NCI-H2107 treated with DMSO at 0.1 percent for 48 hours (cell line): ENCODE measurements around the gene CFAP299.
"Not testable (repeated sequence)": the region's sequence is repeated elsewhere in the genome, so short reads cannot be mapped to it uniquely, and the experiment has no call there.

ENCODE experiments used
- DNase-seq: peaks from one replicate; lab custom pipeline; 2025; ENCODE audit not compliant: unreplicated experiment; lab: John Stamatoyannopoulos, UW

Gene CFAP299

DNA sequence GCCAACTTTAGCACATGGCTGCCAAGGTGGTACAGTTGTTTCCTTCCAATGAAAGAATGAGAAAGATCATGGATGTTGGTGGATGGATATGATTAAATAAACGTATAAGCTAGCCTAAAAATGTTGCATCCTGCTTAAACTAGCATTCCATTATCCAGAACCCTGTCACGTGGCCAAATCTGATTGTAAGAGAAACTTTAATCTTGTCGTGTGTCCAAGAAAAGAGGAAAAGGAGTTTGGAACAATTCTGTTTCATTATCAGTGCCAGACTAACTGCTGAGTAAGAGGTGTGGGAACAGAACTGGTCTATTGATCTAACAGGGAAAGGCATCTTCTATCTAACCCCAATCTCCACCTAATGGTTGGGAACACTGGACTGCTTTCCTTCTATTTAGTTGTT, 369.8 kb downstream of the CFAP299 start:
- no peak for DNase-seq

DNA sequence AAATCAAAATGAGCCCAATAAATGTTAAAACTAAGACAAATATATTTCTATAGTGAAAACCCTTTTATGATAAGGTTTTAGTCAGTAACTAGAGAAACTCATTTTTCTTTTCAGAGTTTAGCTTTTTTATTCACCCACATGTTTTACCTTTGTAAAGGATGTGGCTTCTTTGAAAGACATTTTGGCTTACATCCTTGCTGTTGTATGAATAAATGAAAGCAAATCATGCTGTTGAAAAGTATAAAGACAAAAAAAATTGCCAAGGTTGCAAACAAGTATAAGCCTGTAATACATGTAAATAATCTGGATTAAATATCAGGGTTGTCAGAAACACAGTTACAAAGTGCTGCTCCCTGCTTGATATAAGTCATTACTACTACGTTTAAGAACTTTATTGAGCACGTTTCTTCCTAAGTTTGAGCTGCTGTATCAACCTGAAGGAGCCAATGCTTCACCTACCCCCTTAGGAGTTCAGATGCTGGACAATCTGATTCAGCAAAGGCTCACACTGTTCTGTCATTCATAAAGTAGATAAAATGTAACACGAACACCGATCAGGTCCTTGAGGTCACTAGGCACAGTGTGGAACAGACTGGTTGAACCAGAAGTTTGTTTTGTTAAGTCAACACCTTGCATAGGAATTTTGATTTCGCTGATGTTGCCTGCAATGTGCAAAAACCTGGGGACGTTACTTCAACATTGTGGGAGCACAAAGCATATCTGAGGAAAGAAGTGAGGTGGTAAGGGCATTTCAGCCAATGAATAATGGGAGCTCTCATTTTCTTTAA, 373.7 kb downstream of the CFAP299 start:
- DNase-seq: no peak

DNA sequence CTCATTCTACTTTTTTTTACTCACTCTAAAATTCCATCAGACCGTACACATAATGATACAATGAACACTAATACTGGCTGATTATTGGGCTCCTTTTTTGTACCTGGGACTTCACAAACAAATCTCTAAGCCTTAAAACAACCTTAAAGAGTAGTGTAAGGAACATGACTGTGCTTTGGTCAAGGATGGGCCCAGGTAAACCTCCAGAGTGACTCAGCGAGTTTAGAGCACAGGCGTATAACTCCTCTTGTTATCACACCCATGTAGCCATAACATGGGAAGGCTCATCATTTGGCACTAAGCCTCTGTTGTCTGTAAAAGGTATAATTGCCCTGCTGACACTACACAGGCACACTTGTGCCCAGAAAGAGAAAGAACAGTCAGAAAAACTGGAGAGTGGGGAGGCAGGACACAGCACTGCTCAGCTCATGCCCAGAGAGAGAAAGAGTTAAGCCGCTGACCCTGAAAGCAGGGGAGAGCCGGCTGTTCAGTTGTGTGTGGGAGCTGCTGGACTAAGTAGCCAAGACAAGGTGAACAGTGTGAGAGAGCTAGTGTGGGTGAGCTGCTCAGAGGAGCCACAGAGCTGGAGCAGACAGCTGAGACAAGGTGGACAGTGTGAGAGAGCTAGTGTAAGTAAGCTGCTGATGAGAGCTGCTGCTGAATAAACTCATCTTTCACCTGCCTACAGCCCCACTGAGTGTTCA, 375.4 kb downstream of the CFAP299 start:
- DNase-seq: no peak

DNA sequence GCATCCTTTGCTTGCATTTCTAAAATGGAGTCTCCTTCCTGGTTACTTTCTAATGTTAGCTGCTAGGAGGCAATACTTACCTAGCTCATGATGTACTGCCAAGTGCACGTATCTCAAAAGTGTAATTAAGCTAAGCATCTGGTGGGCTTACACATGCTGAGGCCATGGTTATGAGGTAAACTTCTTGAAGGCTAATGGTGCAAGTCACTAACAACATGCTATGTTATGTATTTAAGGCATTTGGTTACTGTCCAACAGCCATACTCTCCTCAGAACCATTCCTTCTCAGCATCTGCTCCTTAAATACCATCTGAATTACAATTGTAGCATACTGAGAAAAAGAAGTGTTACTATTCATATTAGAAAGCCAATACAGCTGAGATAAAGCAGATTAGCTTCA, 376.4 kb downstream of the CFAP299 start:
- no peak for DNase-seq

DNA sequence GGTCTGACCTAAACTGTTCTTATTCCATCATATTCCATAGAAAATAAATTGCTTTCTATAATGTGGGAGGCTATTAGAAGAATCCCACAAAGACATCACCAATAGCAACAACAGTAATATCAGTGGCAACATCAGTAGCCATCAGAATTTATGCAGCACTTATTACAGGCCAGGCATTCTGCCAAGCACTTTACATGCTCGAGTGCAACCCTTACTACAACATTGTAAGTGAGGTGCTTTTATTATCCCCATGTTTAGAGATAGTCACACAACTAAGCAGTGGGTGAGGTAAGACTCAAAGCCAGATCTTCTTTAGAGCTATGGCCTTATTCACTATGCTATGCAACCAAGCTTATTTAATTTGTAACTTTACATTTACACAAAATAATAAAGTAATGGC, 377.9 kb downstream of the CFAP299 start:
- no peak for DNase-seq

DNA sequence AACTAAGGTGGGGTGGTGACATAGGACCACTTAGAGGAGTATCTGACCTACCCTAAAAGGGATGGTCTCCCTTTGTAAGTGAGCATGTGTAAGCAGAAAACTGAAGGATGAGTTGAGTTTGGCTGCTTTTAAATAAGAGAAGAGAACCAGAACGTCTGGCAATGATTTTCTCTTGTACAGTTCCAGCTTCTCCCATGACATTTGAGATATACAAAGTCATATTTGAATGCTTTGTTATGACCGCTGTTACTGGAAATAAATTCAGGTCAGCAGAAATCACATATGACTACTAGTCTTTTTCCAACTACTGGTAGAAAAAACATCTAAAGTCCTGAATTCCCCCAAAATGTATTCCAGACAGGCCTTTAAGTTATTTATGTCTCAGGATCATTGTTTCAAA, 381.7 kb downstream of the CFAP299 start:
- no peak for DNase-seq

DNA sequence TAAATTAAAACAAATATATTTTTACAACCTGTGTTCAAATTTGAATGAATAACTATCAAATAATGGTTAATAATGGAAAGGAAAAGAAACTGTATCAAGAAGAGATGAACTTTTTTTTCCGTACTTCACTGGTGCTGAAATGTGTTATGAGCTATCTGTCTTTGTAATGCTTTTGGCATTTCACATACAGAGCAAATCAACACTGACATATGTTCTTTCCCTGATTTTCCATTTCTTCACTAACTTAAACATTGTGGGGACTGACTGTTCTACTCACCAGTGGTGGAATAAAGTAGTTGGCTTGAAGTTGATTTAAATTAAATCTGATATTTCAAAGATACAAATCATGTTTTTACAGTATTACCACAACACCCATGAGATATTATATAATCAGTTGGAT, 390.9 kb downstream of the CFAP299 start:
- DNase-seq: no peak

DNA sequence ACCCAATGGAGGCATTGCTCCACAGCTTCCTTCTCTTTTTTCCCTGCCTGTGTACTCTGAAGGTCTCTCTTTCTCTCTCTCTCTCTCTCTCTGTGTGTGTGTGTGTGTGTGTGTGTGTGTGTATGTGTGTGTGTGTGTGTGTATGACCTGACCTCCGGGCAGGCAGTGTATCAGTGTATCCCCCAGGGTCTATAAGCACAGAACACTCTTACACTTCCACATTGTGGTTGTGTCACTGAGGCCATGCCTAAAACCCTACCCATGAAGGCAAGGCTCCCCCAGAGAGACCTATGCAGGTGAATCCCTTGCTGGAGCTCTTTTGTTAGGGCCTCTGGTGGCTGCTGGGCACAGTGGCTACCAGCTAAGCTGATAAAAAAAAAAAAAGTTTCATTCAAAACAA, 394.6 kb downstream of the CFAP299 start:
- DNase-seq: no peak

DNA sequence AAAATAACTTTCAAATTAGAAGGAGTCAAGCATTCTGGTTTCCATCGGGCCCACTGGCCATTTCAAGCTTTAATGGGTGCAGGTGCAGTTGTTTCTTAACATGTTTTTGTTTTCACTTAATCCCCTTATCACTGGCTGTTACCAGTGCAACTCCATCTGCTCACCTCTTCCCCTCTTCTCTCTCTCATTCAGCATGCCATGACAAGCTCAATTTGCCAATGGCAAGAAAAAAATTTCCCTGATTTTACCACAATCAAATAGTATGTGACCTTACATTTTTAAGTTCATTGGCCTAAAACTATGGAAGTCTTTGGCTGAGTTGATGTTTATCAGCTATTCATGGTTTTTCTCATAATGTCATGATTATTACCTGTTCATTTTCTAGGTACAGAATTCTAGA, 395.9 kb downstream of the CFAP299 start:
- no peak for DNase-seq

DNA sequence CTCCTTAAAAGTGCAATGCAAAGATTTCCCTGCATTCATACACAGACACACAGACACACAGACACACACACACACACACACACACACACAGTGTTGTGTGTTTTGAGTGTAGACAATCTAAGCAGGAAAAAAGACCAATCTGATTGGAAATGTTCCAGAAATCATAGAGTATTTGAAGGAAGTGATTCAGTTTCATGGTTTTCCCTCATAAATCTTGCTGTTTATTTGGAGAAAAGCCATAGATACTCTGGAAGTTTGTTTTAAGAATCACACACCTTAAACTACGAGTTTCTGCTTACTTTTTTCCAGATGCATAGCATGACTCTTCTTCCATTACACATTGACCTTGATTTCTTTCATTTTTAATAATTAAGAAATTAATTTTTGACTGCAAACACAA, 396.5 kb downstream of the CFAP299 start:
- DNase-seq: no peak

DNA sequence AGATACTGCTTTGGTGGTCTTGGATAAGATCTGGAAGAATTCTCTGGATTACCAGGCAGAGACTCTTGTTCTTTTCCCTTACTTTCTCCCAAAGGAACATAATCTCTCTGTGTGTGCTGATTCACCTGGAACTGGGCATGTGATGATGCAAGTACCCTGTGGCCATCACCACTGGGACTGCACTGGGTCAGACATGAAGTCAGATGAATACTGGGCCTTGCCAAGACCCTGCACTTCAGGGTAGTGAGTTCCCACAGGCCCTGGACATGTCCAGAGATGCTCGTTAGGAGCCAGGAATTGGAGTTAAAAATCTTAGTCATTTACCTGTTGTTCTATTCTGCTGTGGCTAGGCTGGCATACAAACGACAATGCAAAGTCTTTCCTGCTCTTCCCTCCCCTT, 404.8 kb downstream of the CFAP299 start:
- no peak for DNase-seq

DNA sequence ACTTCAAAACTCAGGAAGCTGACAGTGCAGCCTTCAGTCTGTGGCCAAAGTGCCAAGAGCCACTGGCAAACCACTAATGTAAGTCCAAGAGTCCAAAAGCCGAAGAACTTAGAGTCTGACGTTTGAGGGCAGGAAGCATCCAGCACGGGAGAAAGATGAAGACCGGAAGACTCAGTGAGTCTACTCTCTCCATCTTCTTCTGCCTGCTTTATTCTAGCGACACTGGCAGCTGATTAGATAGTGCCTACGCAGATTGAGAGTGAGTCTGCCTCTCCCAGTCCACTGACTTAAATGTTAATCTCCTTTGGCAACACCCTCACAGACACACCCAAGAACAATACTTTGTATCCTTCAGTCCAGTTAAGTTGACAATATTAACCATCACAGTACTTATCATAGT, 414.0 kb downstream of the CFAP299 start:
- not testable (repeated sequence) for DNase-seq

DNA sequence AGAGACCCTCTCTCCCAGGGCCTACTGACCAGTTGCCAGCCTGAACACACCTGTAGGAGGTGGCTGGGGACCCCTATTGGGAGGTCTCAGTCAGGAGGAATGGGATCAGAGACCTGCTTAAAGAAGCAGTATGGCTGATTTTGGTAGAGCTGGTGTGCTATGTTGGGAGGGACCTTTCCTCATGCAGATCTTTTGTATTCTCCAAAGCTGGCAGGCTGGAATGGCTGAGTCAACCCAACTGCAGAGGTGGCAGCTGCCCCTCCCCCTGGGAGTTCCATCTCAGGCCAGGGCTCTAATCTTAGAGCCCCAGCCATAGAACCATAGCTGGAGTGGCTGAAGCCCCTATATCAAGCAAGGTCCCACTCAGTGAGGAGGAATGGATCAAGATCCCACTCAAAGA, 415.7 kb downstream of the CFAP299 start:
- DNase-seq: no peak

DNA sequence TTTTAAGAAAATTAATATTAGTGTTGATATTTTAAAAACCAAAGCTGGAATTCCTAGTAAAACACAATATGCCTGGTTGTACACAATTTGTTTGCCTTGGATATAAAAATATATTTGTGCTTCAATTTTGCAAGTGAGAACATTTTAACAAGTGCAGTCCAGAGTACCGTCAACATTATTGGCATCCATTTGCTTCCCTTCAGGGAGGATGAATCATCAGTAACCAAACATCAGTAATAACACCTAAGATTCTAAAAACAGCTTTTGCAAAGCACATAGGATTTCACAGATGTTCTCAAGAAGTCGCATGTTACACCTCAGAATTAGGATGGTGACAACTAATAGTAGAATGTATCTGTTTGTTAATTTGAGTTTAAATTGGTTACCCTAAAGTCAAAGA, 432.4 kb downstream of the CFAP299 start:
- DNase-seq: no peak

DNA sequence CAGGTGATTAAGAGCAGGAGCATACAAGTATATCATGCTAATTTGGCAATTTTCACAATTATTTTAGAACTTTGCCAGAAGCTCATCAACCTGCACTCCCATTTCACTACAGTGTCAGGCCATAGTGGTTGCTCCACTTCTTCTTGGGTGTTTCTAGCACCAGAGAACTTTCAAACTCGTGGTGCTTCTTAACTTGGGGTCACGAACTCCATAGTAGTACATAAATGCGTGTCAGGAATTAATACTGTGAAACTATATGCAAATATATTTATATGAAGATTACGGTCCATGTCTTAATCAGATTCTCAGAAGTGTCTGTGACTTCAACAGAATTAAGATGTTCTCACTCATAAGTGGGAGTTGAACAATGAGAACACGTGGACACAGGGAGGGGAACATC, 440.6 kb downstream of the CFAP299 start:
- DNase-seq: no peak

DNA sequence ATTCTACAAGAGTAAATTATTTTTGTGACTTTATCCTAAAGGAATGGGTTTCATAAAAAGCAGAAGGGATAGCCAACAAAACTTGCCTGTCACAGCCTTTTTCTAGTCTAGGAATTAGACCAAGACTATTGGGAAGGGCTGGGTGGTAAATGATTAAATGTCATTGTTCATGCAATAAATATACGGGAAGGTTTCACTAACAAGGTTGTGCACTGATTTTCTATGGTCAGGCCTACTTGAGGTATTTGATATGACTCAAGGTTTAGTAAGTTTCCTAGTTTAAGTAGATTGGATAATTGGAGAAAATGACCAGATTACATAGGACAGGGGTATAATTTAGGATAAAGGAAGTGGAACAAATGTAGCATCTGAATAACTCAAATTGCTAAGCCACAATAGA, 445.9 kb downstream of the CFAP299 start:
- no peak for DNase-seq

DNA sequence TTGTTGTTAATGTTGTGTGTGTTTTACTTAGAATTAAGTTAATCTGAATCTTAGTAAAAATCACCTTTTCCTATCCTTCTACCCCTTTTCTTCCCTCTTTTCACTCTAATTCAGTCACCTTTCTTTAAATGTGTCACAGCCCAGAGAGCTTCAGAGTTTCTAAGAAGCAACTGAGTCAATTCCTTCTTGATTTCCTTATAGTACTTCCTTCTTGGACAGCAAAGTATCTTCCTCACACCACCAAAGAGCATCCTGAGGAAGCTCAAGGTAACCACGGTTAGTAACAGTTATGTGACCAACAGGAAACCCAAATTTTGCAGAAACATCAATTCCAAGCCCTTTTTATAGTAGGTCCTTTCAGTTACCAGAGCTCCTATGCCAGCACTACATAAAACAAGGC, 451.8 kb downstream of the CFAP299 start:
- no peak for DNase-seq

DNA sequence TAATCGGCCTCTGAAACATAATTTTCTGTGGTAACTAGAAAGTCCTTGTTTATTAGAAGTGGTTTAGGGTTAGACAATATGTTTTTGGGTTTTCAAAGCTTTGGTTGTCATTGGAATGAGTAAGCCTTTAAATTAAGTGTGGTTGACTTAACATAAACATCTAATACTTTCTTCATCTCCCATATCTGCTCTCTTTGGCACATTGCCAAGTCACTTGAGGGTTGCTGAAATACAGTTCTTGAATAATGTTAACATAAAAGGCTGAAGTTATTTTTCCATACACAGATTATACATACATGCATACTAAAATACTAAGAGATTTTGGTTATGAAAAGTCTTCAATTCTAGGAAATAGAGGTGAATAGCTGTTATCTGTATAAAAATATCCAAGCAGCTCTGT, 453.3 kb downstream of the CFAP299 start:
- no peak for DNase-seq

DNA sequence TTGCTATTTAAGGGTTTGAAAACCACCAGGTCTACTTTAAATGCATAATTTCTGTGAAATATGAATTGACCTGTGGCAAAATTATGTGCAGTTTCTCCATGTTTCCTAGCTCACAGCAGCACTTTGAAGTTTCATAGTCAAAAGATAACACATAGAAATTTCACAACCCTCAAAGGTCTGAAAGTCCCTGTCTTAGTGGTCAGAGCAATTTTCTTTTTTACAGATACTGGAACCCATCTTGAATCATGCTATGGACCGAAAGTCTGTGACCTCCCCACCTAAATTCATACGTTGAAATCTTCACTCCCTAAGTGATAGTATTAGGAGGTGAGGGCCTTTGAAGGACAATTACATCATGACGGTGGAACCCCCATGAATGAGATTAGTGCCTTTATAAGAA, 454.6 kb downstream of the CFAP299 start:
- DNase-seq: no peak

DNA sequence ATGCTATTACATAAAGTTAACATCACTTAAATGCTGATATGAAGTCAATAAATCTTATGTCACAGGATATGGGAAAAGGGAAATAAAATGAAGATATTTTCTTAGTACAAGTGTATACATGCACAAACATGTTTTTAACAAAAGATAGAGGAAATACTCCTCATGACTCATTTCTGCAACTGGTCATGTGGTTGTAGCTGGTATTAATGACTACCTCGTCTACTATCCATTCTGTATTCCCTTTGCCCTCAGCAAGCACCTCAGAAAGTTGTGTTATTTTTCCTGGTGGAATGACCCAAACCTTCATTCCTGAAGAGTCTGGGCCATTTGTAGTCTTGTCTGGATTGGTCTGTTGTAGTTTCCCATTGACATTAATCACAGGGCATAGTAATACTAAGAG, 458.1 kb downstream of the CFAP299 start:
- not testable (repeated sequence) for DNase-seq

DNA sequence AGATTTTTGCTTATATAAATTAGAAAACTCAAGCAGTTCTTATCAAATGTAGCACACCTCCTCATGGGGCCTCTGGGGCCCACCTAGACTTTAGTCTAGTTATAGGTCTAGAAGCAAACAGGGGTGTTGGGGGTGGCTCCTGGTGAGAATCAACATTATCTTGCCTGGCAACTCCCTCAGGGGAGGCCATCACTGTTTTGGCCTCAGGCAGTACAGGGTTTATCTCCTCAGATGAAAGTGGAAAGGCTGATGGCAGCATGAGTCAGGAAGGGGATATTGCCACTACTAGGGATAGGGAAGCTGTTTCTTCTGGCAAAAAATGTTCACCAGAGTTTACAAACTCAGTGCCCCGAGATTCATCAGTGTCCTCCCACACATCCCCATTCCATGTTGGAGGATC, 462.6 kb downstream of the CFAP299 start:
- no peak for DNase-seq

DNA sequence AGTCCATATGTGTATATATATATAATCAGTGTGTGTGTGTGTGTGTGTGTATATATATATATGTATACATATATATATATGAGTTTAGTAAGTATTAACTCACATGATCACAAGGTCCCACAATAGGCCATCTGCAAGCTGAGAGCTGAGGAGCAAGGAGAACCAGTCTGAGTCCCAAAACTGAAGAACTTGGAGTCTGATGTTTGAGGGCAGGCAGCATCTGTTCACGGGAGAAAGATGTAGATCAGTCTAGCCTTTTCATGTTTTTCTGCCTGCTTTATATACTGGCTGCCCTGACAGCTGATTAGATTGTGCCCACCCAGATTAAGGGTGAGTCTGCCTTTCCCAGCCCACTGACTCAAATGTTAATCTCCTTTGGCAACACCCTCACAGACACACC, 465.2 kb downstream of the CFAP299 start:
- not testable (repeated sequence) for DNase-seq

DNA sequence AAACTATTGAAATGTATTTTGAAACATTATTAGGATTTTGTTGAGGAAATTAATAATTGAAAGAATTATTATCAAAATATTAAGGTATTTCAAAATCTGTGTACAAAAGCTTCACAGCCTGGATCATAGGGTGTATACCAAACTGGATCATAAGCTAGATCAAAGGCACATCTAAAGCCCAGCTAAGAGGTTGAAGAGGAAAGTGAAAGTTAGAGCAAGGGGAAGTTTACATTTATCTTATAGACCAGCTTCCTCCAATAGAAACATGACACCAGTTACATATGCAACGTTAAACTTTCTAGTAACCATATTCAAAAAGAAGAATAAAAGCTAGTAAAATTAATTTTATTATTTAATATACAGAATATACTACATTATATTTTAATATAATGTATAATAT, 467.8 kb downstream of the CFAP299 start:
- no peak for DNase-seq
